ENCODE data around the gene TMEM253.

Gene TMEM253

GRCh38 chr14:21090940-21091663 is 9.8 kb upstream of the TMEM253 start:
- DNase-seq (ENCODE audit: low spot score), result no peak

GRCh38 chr14:21091821-21092272 is 9.0 kb upstream of the TMEM253 start:
- DNase-seq (ENCODE audit: low spot score), result no peak

GRCh38 chr14:21092273-21093011 is 8.4 kb upstream of the TMEM253 start:
- DNase-seq (ENCODE audit: low spot score), result peak; percentile 67

- DNase-seq (ENCODE audit: low spot score), result no peak
These were observed 7.8 kb upstream of the TMEM253 start for GRCh38 chr14:21093018-21093417.

GRCh38 chr14:21093769-21094681 is 6.8 kb upstream of the TMEM253 start:
- no peak for DNase-seq (ENCODE audit: low spot score)

- DNase-seq (ENCODE audit: low spot score), result no peak
These were observed 5.2 kb upstream of the TMEM253 start for GRCh38 chr14:21095430-21096205.

- DNase-seq (ENCODE audit: low spot score), result no peak
These were observed 4.4 kb upstream of the TMEM253 start for GRCh38 chr14:21096438-21096837.

- no peak for DNase-seq (ENCODE audit: low spot score)
These were observed 3.8 kb upstream of the TMEM253 start for GRCh38 chr14:21096978-21097635.

GRCh38 chr14:21097636-21098075 is 3.2 kb upstream of the TMEM253 start:
- DNase-seq (ENCODE audit: low spot score), result no peak

- DNase-seq (ENCODE audit: low spot score), result peak; percentile 62
These were observed 2.6 kb upstream of the TMEM253 start, which contains the start of gene ZNF219 for GRCh38 chr14:21098076-21098891. Gene ZNF219 (minus strand): TSS chr14:21098655. CDS start chr14:21093591, 5,064 bp downstream.

GRCh38 chr14:21098892-21099595 is 1.8 kb upstream of the TMEM253 start:
- DNase-seq (ENCODE audit: low spot score), result peak; percentile 14

- DNase-seq (ENCODE audit: low spot score), result no peak
These were observed 1.3 kb upstream of the TMEM253 start for GRCh38 chr14:21099596-21099985.

GRCh38 chr14:21101802-21102413 is 1.0 kb downstream of the TMEM253 start:
- peak; percentile 46 for DNase-seq (ENCODE audit: low spot score)

GRCh38 chr14:21102521-21103410 is 1.9 kb downstream of the TMEM253 start:
- peak; percentile 14 for DNase-seq (ENCODE audit: low spot score)

GRCh38 chr14:21103411-21103709 is 2.5 kb downstream of the TMEM253 start:
- no peak for DNase-seq (ENCODE audit: low spot score)

GRCh38 chr14:21103710-21104447 is 3.0 kb downstream of the TMEM253 start:
- peak; percentile 95 for DNase-seq (ENCODE audit: low spot score)

GRCh38 chr14:21104448-21105060 is 3.7 kb downstream of the TMEM253 start:
- DNase-seq (ENCODE audit: low spot score), result peak; percentile 78
